HG02678 (cell line): ENCODE results near the gene TGFA.

Experiments used
- ATAC-seq: cut with Tn5 transposase; IDR thresholded peaks from one replicate; pipeline ENCODE4 v1.9.1; 2021; ENCODE audit warnings: mild to moderate bottlenecking, moderate library complexity; ENCODE audit not compliant: unreplicated experiment

Gene TGFA

GRCh38 chr2:70525032-70525431 lies 28.6 kb downstream of the TGFA start:
- ATAC-seq: no peak

- ATAC-seq: no peak
Measured at GRCh38 chr2:70523996-70524965, 29.3 kb downstream of the TGFA start.

GRCh38 chr2:70523672-70523995 lies 30.0 kb downstream of the TGFA start:
- ATAC-seq: no peak

- ATAC-seq: no peak
Measured at GRCh38 chr2:70522627-70523026, 31.0 kb downstream of the TGFA start.

GRCh38 chr2:70520825-70521224 lies 32.8 kb downstream of the TGFA start:
- ATAC-seq: no peak

GRCh38 chr2:70519453-70519852 lies 34.2 kb downstream of the TGFA start:
- ATAC-seq: no peak

- ATAC-seq: no peak
Measured at GRCh38 chr2:70518557-70518956, 35.1 kb downstream of the TGFA start.

- ATAC-seq: no peak
Measured at GRCh38 chr2:70517804-70518203, 35.8 kb downstream of the TGFA start.

GRCh38 chr2:70516596-70516995 lies 37.0 kb downstream of the TGFA start:
- peak; percentile 97 for ATAC-seq

GRCh38 chr2:70515938-70516337 lies 37.7 kb downstream of the TGFA start:
- no peak for ATAC-seq

GRCh38 chr2:70514612-70515055 lies 39.0 kb downstream of the TGFA start:
- ATAC-seq: no peak

- ATAC-seq: no peak
Measured at GRCh38 chr2:70513738-70514137, 39.9 kb downstream of the TGFA start.

GRCh38 chr2:70511971-70512729 lies 41.5 kb downstream of the TGFA start:
- ATAC-seq: no peak

- no peak for ATAC-seq
Measured at GRCh38 chr2:70510313-70510712, 43.3 kb downstream of the TGFA start.

- no peak for ATAC-seq
Measured at GRCh38 chr2:70509565-70509964, 44.1 kb downstream of the TGFA start.

- no peak for ATAC-seq
Measured at GRCh38 chr2:70508711-70509462, 44.7 kb downstream of the TGFA start.

- no peak for ATAC-seq
Measured at GRCh38 chr2:70505613-70506391, 47.8 kb downstream of the TGFA start.

- ATAC-seq: no peak
Measured at GRCh38 chr2:70504750-70505149, 48.9 kb downstream of the TGFA start.

- ATAC-seq: no peak
Measured at GRCh38 chr2:70503896-70504295, 49.7 kb downstream of the TGFA start.

- ATAC-seq: no peak
Measured at GRCh38 chr2:70501728-70502127, 51.9 kb downstream of the TGFA start.

- ATAC-seq: no peak
Measured at GRCh38 chr2:70501215-70501614, 52.4 kb downstream of the TGFA start.
